Fibroblast of the aortic adventitia (primary cell): Measurements from ENCODE around the gene MARCHF4. TPM values are rescaled to one million over a fixed set of nuclear protein-coding genes. Genes with fewer than 3 reads are reported as not detected.

Experiments used
- DNase-seq: peaks from one replicate; pipeline ENCODE4 v3.0.0-alpha.2; 2010; ENCODE audit warnings: low read depth
- H3K4me3 ChIP-seq: 2 replicates; pipeline ENCODE4 v1.5.1; 2011; ENCODE audit warnings: low read depth, mild to moderate bottlenecking, control low read depth, low read length, moderate library complexity
- CTCF ChIP-seq: IDR thresholded peaks from 2 replicates; pipeline ENCODE4 v1.5.1; 2011; ENCODE audit warnings: mild to moderate bottlenecking, low read length, control low read depth, inconsistent platforms; ENCODE audit not compliant: insufficient read depth
- total RNA-seq: library from RNA; depleted of rRNA; stranded (reverse); fragments of >200 nt; gene quantifications from 2 replicates; pipeline ENCODE4 v1.2.3, GENCODE V29; 2012; ENCODE audit warnings: low replicate concordance

The MARCHF4 gene
- total RNA-seq, 1 donor = 1.3 TPM

GRCh38 chr2:216344950-216345300 lies 27.4 kb downstream of the MARCHF4 start:
- DNase-seq = no peak
- no peak overlapping the region for H3K4me3 ChIP-seq
- TF ChIP-seq CTCF = no peak

GRCh38 chr2:216344206-216344949 lies 27.9 kb downstream of the MARCHF4 start:
- DNase-seq = peak; percentile 50
- H3K4me3 ChIP-seq = no peak overlapping the region
- no peak for TF ChIP-seq CTCF

GRCh38 chr2:216343221-216343980 lies 28.9 kb downstream of the MARCHF4 start:
- no peak overlapping the region for H3K4me3 ChIP-seq
- no peak for TF ChIP-seq CTCF
- DNase-seq = peak; percentile 28

- no peak overlapping the region for H3K4me3 ChIP-seq
- no peak for TF ChIP-seq CTCF
- DNase-seq = peak; percentile 75
Measured at GRCh38 chr2:216341121-216341520, 31.2 kb downstream of the MARCHF4 start.

GRCh38 chr2:216340280-216340631 lies 32.0 kb downstream of the MARCHF4 start:
- DNase-seq = no peak
- TF ChIP-seq CTCF = no peak
- H3K4me3 ChIP-seq = no peak overlapping the region

- TF ChIP-seq CTCF = peak; percentile 54
- peak; percentile 94 for DNase-seq
- H3K4me3 ChIP-seq = peak overlapping the region; percentile 17
Measured at GRCh38 chr2:216339456-216340279, 32.6 kb downstream of the MARCHF4 start.
